ENCODE data around the gene NEDD4L.

NEDD4L gene

DNA sequence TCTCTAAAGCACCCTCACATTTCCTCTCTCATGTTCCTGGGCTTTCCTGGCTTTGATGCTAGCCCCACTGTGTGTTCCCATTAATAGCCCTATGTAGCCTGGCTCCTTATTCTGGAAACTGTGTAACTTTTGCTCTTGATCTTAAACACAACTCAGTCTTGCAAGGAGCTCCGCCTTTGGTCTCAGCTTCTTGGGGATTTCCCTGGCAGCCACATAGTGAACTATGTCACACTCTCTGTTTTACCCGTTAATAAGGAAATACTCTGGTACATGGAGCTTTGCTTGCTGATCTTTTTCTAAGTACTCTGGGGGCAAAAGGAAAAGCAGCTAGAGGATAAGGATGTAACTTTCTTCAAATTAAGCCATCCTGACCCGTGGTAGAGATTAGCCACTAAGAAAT is 259.3 kb downstream of the NEDD4L start:
- DNase-seq: no peak

DNA sequence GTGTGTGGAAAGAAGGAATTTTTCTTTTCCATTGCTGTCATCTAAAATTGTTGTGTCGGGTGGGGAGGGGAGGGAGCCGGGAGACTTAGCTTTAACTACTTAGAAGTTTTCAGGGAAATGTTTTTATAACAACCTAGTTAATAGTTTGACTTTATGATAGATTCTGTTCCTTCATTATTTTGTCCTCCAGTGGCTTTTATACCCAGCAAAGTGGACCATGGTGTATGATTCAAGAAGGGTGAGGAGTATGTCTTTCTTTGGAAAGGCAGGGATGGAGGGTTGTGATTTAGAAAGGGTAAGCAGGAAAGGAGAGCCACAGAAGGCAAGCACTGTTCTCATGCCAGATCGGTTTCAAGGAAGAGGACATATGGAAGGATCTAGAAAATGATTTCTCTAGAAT is 261.8 kb downstream of the NEDD4L start:
- no peak for DNase-seq

- no peak for DNase-seq
Observed at GRCh38 chr18:58307441-58307840, 263.4 kb downstream of the NEDD4L start.

DNA sequence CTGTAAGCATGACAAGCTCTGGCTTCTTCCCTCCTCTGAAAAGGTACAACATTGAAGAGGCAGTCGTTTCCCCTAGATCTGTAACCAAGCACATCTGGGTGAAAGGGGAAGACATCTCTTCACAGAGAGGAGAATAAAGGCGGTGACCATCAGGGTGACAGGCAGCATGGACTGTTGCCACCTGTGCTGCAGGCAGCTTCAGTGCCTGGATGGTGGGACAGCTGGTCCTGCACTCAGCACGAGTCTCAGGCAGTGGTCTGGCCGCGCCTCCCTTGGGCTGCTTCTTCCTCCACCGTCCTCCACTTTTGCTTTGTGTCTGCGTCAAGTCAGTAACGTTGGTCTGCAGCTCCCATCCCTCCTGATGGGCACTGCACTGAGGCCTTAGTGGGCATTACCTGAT is 264.4 kb downstream of the NEDD4L start:
- DNase-seq: no peak

DNA sequence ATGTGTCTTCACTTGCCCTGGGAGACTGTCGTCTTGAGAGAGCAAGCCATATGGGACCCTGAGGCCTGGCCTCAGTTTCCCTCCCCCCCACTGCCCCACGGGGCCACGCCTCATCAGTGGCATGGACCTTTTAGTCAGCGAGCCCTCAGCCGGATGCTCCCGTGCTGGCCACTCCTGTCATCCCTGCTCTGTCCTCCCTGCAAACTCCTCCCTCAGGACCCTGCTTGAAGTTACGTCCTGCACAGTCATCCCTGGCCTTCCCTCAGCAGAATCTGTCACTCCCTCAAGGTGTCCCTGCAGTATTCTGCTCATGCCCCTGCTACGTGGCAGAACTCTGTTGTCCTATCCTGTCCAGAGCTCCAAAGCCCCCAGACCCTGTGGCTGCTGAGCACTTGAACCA is 265.1 kb downstream of the NEDD4L start:
- DNase-seq: no peak

DNA sequence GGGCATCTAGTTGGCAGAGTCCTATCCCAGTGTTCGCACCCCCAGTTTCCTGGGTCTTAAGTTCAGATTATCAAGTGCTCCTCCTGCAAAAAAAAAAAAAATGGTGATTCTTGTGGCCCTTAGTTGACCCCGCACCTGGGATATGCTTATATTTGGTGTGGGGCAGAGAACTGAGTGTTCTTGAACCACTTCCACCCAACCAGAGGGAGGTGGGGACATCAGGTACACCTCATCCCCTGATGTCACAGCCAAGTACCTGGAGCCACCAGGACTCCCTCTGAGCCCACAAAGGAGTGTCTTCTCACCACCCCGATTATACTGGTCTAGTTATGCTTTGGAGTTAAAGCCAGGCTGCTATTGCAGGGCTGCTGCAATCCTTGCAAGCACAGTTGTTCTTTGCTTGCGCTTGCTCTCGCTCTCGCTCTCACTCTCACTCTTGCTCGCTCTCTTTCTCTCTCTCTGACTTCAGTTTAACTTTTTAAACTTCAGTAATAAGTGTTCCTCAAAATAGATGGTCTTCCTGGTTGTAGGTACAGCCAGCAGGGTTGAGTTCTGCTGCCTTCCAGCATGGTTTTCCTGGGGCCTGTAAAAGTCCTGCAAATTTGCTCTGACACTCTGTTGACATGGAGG is 265.7 kb downstream of the NEDD4L start:
- DNase-seq: no peak

GRCh38 chr18:58310517-58310916 is 266.5 kb downstream of the NEDD4L start:
- DNase-seq: no peak

GRCh38 chr18:58311390-58311789 is 267.4 kb downstream of the NEDD4L start:
- DNase-seq: no peak

- no peak for DNase-seq
Observed at GRCh38 chr18:58313491-58314032, 269.5 kb downstream of the NEDD4L start.

DNA sequence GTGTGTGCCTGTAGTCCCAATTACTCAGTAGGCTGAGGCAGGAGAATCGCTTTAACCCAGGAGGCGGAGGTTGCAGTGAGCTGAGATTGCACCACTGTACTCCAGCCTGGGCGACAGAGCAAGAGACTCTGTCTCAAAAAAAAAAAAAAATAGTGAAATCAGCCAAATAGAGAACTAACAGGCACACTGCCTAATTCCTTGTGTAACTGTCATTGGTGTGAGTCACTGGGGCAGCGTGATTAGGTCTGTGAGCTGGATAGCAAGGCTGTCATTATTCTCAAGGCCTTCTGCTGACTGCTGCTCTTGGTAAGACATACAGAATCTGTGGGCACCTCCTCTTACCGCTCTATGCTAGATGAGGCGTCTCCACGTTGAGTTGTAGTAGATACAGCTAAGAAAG is 270.3 kb downstream of the NEDD4L start:
- DNase-seq: no peak

- DNase-seq: no peak
Observed at GRCh38 chr18:58315041-58315440, 271.0 kb downstream of the NEDD4L start.

- DNase-seq: no peak
Observed at GRCh38 chr18:58315739-58316215, 271.8 kb downstream of the NEDD4L start.

DNA sequence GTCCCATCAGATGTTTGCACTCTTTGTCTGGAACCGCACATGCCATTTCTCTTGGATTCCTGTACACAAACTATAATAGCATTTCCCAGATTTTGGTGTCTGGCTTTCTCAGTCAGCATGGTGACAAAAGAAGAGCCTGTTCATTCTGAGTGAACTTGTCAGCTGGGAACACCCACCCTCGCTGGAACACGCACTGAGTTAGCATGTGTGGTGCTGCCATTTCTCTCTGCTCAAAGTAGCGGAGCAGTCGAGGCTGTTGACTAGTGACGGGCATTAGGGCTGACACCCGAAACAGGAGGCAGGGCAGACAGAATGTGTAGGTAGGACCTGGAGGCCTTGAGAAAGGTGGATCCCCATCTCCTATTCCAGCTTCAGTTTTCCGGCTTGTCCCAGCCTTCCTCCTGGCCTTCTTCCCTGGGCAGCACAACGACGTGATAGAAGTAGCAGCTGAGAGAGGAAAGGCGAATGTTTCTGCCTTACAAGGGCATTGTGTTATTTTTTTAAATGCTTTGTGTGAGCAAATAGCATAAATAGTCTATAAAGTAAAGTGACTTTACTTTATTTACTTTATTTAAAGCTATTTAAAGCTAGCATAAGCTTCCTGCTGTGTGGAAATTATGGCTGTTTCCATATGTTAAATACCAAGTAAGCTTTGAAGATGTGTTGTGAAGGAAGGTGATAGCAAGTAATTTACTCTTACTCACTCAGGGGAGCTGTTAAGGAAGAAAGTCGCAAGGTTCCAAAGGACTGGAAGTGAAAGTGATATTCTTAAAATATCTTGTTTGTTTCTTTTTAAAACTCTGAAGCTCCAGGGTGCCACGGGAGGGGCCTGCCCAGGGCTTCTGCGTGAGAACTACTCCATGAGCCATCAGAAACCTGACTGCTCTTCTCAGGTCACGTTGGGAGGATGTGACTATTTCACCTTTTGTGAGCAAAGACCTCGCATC is 272.6 kb downstream of the NEDD4L start:
- no peak for DNase-seq

- DNase-seq: no peak
Observed at GRCh38 chr18:58319719-58320118, 275.7 kb downstream of the NEDD4L start.

GRCh38 chr18:58320907-58321561 is 277.0 kb downstream of the NEDD4L start:
- no peak for DNase-seq

DNA sequence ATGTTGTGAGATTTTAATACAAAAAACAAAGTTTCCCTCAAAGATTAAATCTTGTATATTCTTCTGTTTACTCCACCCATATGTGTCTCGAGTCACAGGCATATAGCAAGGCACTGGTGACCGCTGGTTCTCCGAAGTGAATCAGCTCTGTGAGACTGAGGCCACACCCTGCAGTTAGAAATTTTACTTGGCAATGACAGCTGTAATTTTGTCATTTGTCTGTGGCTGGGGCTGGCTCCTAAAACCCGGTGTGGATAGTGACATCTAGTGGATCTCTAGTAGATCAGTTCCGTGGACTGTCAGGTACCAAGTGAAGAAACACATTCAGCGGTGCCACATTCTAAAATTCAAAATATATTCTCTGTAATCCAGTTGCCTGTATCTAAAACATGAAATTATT is 278.0 kb downstream of the NEDD4L start:
- peak in 1 of 4 experiments; percentile 26 for DNase-seq

- DNase-seq: no peak
Observed at GRCh38 chr18:58322464-58322863, 278.4 kb downstream of the NEDD4L start.

DNA sequence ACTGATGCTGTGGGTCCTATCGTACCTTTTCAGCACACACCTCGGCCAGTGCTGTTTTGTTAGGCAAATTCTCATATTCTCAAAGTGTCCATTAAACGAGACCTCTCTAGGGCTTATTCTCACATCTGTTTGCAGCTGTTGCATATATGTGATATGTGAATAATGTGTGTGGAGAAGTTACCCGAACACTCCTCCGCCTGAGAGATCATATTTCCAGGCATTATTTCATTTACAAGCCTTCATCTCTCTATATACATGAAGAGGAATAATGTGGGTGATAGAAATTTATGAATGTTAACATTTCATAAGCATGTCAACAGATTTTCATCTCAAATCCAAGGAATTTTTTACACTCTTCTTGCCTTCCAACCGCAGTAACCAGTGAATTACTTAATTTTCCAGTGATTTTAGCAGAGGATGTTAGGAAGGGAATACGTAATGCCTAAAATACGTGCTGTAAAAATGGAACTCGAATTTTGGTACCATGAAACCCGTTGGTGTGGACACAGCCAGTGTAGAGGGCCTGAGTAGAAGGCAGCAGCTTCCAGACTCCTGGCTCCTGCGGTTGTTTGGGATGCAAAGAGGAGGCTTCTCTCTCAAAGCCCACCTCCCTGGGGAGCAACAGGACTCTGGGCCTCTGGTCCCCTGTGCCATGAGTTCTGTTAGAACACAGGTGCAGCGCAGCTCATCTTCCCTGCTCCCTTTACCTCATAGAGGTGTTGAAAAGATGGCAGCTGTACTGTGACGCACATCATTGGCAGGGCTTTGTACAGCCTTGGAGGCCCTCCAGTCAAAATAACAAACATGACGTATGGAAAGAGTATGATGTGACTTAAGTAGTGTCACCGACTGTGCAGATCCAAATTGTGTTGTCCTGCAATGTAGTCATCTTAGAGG is 280.1 kb downstream of the NEDD4L start:
- DNase-seq: no peak

- DNase-seq: no peak
Observed at GRCh38 chr18:58324824-58325480, 280.9 kb downstream of the NEDD4L start.

DNA sequence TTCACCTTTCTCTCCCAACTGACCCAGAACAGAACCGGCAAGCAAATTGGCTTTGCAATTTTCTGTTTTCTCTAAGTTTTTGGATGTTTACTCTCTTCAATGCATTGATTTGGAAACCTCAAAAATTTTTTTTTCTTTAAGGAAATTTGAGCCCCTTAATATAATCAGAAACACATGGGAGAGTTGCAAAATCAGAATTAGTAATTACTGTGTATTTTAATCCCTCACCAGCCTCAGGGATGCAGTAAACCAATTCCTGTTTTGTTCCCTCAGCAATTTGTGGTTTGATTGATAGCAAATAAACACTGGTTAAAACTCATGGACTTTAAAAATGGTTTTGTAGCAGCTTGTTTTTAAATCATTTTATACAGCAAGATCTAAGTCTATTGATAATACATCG is 281.5 kb downstream of the NEDD4L start:
- no peak for DNase-seq

DNA sequence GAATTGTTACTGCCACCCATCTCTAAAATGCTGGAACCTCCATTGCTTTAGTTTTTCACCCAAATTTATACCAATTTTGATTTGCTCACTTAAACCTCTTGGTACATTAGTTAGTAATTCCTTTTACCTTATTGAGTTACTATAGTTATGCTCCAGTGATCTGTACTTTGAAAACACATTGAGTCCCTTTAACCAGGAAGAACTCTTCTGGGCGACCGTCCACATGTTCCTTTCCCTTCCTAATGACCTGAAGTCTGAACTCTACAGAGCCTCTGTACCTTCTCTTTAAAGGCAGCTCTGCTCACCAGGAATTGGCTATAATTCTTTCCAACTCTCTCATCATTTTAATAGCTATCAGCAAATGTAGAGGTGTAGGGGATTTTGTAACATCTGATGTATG is 290.0 kb downstream of the NEDD4L start:
- no peak for DNase-seq

DNA sequence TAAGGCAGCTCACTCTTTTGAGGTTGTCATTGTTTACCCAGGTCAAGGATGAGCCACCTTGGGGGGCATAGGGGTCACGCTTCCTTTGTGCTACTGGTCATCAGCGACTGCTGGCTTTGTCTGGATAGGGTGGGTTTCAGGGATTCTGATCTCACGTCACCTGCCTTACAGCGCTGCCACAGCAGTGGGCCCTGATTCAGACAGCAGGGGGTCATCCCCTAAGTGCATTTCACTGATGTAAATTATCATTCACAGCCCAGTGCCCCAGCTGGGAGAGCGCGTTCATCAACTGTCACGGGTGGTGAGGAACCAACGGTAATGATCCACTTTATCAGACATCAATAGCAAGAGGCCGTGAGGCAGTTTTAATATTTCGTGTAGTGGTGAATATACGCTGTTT is 291.2 kb downstream of the NEDD4L start:
- no peak for DNase-seq

Data from activated CD4-positive, CD25-positive, alpha-beta regulatory T cell (primary cell).